NCI-H82 treated with DMSO at 0.1 percent for 48 hours (cell line): ENCODE results near the gene ACTR3C.
"Not testable (repeated sequence)": the region's sequence is repeated elsewhere in the genome, so short reads cannot be mapped to it uniquely, and the experiment has no call there.

Experiments
- DNase-seq: peaks from one replicate; lab custom pipeline; 2025; ENCODE audit not compliant: unreplicated experiment; lab: John Stamatoyannopoulos, UW

Gene ACTR3C

DNA sequence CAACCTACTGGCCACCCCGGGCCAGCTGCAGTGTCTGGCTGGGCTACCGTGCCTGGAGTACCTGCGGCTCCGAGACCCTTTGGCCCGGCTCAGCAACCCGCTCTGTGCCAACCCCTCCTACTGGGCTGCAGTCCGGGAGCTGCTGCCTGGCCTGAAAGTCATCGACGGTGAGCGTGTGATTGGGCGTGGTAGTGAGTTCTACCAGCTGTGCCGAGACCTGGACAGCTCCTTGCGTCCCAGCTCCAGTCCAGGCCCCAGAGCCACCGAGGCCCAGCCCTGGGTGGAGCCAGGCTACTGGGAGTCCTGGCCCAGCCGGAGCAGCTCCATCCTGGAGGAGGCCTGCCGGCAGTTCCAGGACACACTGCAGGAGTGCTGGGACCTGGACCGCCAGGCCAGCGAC lies 13.8 kb upstream of the ACTR3C start:
- DNase-seq, result no peak

DNA sequence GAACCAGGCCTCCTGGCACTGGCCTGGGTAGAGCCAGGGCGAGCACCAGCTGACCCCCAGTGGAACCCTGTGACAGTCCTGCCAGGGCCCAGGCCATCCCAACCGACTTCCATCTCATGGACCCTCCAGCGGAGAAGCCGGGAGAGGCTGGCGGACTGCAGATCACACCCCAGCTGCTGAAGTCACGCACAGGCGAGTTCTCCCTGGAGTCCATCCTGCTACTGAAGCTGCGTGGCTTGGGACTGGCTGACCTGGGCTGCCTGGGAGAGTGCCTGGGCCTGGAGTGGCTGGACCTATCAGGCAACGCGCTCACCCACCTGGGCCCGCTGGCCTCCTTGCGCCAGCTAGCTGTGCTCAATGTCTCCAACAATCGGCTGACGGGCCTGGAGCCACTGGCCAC lies 13.4 kb upstream of the ACTR3C start:
- DNase-seq, result no peak

DNA sequence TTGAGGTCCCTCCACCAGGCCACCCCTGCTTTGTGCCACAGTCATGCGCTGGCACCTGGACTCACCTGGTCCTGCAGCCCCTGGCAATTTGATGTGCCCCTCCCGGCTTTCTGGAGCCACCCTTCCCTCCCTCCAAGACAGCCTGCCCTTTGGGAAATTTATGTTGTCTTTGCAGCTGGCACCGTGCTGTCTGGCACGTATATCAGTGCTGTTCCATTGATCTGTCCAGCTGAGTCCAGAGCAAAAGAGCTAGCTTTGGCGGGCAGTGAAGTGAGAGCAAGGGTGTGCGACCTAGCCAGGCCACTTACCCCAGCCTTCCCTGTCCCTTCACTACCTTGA lies 12.4 kb upstream of the ACTR3C start:
- DNase-seq, result no peak

DNA sequence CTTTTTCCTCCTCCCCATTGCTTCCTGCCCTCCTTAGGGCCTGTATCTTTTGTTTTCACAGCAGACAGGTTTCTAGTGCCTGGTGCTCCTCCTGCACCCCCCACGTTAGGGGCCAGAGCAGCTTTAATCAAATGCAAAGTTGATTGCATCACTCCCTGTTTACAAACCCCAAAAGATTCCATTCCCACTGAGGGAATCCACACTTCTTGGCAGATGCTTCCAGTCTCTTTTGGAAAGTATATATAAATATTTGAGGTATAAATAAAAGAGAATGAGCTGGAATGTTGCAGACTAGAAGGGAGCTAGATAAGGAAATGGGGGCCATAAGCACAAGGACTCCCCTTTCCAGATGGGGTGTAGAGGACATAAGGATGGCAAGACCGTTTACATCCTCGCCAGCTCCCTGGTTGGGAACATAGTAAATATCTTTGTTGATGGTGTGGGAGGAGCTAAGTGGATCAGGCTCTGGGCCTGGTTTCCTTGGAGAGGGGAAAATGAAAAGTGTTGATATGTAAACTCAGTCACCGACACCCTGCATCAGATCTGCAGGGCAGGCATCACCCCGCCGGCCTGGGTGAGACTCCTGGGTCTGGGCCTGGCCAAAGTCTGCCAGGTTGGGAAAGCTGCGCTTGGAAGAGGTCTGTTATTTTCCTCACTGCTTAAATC lies 11.9 kb upstream of the ACTR3C start:
- no peak for DNase-seq

DNA sequence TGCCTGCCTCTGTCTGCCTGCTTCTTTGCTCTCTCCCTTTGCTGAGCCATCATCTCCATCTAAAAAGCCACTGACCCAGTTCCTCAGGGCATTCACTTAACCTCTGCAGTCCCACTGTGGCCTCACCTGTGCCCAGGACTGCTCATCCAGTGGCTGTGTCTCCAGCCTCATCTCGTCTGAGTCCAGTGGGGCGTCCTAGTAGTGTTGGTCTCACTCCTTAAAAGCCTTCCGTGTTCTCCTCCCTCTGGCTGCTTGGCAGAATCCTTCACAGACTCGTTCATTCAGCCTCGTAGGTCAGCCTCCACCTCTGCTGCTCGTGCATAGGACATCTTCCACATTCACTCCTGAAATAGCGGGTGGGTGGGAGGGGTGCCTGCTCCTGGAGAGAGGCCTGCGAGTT lies 10.8 kb upstream of the ACTR3C start:
- DNase-seq, result no peak

DNA sequence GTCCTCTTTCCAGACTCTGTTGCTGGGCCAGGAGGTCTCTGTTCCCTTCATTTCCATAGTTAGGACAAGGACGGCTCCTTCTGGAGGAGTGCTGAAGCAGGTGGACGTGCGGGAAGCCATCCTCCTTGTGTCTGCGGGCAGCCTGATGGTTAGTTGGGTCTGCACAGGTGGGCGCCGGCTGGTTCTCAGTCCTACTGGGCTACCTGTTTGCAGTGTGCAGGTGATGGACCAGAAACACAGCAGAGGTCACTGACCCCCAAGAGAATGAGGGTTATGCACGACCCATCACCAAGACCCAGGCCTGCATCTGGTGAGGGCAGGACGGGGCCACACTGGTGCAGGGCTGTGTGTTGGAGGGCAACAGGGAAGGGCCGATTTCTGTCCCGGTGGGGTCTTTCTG lies 10.3 kb upstream of the ACTR3C start:
- no peak for DNase-seq

DNA sequence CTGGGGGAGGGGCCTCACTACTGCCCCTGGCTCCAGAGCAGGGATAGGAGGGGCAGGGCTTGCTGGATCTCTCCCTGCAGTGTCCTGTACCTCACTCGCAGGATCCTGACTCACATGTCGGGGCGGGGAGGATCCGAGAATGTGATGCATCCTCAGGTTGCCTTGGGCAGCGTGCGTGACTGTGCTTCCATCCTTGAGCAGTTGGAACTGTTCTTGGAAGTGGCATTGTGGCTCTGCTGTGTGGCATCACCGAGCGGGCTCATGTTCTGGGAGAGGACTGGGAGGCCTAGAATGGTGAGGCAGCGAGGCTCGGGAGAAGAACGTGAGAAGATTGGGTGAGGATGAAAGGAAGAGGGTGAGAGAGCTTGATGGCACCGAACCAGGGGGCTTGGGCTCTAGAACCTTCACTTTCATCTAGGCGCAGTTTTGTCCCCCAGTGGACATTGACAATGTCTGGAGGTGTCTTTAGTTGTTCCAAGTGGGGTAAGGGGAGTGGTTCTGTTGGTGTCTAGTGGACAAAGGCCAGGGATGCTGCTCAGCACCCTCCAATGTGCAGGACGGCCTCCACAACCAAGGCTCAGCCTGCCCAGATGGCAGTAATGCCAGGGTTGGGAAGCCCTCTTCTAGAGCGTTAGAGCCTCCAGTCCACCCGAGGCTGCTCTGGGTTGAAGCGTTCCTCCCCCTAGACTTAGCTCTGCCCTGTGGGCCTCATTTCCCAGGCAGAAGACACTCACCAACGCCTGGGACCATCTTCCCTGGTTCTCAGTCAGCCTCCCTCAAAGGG lies 9.7 kb upstream of the ACTR3C start:
- DNase-seq, result no peak

DNA sequence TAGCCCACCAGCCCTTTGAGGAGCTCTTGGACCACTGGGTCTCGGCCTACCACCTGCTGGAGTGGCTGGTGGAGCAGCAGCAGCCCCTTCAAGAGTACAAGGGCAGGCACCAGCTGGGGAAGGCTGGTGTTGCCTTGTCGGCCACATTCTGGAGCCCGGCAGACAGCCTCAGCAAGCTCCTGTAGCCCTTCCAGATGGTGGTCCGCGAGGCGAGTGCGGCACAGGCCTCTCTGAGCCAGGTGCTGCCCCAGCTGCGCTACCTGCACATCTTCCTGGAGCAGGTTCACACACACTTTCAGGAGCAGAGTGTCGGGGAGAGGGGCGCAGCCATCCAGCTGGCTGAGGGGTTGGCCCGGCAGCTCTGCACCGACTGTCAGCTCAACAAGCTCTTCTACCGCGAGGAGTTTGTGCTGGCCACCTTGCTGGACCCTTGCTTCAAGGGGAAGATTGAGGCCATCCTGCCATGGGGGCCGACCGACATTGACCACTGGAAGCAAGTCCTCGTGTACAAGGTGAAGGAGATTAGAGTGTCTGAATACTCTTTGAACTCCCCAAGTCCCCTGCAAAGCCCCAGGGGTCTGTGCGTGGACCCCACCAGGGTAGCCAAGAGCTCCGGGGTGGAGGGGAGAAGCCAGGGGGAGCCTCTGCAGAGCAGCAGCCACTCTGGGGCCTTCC lies 7.0 kb upstream of the ACTR3C start:
- no peak for DNase-seq

DNA sequence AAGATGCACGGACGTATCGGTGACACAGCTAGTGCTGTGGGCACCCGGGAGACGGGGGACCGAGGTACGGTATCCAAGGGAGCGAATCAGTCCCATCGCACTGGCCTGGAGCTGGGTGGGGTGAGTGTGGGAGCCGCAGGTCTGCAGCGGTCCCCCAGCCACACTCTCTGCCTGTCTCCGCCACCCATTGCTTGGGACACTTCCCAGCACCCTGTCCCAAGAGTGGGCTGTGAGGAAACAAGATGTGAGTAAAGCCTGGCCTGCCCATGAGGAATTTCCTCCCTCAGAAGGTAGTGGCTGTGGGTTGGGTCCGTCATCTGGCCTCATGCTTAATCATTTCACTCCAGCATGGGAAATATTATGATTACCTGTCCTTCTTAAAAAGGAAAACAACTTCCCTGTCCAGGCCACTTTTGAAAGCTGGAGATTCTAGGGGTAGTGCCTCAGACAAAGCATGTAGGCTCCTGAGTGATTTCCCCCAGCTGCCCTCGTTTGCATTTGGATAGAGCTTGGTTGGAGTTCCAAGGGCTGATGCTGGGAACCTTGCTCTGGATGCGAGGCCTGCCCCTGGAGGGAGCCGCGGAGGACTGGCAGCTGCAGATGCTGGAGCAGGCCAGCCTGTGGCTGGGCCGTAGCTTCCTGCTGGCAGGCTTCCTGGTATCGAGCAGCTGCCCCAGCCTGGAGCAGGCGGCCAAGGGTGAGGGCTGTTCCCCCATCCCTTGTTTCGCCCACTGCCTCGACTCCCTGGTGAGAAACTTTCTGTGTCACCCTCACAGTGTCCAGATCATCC lies 6.2 kb upstream of the ACTR3C start:
- DNase-seq, result no peak

DNA sequence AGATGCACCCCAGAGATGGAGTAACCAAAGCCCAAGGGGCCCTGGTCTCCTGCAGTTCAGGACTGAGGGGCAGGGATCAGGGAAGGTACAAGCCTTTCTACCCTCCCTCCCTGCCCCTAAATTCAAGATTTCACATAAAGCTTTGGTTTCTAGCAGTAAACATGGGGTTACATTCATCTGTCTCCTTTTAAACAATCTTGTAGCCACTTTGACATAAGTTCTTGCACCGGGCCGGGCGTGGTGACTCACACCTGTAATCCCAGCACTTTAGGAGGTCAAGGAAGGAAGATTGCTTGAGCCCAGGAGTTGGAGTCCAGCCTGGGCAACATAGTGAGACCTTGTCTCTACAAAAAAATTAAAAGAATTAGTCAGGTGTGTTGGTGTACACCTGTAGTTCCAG lies 4.0 kb upstream of the ACTR3C start:
- DNase-seq, result no peak

DNA sequence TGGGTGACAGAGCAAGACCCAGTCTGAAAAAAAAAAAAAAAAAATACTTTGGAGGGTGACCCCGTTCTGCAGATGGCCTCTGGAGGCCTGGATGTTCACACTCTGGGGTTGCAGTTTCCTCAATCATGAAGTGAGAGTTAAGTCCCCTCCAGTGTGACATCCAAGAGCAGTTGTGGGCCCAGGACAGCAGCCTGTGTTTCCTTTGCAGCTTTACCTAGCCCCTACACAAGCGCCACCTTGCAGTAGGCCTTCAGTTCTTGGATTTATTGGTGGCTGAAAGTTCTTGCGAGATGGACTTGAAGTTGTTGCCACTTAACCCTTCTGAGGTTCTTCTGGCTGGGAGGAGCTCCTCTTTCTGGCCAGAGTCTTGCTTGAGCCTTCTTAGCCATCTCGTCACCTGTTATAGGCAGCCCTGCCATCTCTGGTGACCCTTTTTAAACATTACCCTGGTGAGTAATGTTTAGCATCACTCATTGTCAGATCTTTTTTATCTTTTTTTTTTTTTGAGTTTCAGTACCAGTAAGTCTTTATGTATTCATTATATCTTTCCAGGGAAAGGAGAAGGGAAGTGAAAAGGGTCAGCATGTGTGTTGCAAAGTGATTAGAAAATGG lies 3.4 kb upstream of the ACTR3C start:
- DNase-seq, result no peak

DNA sequence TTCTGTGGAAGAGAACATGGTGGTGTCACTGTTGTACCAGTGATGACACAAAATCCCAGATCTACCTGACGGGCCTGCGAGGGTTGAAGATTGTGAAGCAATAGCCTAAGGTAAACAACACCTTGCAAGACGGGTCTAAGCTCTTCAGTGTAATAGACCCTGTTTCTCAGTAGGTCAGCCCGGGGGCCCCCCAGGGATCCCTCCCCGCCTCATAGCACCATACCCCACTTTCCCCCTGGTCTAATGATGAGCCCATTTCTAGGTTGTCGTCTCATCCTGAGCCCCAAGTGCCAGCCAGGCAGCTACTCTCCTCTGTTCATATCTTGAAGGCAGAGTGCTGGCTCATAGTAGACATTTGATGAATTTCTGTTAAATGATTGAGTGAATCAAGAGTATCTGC lies 2.6 kb upstream of the ACTR3C start:
- no peak for DNase-seq

DNA sequence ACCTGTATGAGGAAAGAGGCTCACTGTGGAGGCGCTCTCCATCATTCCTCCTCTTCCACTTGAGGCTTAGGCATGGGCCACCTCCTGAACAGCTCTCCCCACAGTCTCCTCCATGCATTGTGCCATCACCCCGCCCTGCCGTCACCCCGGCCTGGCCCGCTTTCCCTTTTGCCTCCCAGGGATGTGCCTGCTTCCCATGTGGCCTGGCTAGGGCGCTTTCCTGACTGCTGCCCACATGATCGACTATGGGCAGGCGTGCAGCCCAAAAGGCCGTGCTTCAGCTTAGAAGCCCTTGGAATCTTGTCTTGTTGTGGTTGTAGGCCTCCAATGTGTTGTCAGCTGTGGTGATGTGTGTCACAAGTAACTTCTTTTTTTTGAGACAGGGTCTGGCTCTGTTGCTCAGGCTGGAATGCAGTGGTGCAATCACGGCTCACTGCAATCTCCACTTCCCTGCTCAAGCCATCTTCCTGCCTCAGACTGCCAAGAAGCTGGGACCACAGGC lies 1.8 kb upstream of the ACTR3C start:
- DNase-seq, result no peak

DNA sequence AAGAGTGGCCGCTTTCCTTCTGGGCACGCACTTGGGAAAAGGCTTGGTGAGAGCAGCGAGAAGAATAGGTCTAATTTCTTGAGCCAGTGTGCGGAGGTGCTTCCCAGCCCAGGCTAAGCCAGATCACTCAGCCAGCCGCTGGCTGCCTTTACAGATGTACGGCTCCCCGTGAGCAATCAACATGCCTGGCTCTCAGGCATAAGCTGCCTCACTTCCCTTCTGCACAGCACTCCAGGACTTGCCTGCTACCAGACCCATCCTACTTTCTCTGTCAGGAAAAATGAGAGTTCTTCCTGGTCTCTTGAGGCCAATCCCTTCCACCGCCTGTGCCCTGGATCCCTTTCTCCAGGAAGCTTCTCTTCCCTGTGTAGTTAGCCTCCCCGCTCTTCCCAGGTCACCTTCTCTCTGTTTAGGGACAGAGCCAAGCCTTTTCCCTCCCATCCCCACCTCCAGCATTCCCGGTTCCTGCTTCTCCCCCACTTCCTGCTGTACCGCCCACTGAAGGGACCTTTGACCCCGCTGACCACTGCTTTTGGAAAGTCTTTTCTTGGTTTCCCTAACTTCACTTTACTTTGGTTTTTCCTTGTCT lies 1.1 kb upstream of the ACTR3C start:
- DNase-seq, result no peak

DNA sequence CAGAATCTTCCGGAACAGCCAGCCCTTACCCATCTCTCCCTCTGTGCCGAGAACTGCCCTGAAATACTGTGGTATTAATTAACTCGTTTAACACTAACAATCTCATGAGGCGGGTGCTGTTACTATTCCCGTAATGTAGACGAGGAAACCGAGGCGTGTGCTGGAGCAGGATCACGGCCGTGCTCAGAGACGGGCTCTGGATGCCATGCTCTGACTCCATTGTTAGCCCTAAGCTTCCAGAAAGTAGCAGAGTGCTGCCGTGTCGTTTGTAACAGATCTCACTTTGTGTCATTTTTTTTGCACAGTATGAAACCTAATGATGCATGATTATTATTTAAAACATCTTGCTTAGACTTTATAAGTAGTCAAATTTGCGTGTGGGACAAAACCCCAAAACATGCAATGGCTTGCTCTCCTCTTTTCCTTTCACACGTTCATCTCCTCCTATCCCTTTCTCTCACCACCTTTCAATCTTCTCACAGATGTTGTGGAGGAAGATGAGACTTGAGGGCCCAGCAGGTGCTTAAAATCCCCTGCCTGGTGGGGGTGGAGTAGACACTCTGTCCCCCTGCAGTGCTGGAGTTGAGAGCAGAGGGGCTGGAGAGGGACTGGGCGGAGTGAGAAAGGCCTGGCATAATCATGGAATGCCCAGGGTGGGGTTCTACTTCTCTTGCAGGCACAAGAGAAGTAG lies 482 bp upstream of the ACTR3C start:
- DNase-seq, result peak; percentile 3

DNA sequence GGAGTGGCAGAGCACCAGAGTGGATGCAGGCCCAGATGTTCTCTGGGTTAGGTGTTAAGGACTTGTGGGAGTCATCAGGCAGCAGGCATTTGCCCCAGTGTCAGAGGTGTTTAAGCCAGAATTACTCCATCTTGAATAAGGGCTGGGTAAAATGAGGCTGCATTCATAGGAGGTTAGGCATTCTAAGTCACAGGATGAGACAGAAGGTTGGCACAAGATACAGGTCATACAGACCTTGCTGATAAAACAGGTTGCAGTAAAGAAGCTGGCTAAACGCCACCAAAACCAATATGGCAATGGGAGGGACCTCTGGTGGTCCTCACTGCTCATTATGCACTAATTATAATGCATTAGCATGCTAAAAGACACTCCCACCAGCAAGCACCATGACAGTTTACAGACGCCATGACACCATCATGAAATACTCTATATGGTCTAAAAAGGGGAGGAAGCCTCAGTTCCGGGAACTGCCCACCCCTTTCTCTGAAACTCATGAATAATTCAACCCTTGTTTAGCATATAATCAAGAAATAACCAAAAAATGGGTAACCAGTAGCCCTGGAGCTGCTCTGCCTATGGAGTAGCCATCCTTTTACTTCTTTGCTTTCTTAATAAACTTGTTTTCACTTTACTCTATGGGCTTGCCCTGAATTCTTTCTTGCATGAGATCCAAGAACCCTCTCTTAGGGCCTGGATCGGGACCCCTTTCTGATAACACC lies 1.1 kb downstream of the ACTR3C start:
- DNase-seq, result no peak

DNA sequence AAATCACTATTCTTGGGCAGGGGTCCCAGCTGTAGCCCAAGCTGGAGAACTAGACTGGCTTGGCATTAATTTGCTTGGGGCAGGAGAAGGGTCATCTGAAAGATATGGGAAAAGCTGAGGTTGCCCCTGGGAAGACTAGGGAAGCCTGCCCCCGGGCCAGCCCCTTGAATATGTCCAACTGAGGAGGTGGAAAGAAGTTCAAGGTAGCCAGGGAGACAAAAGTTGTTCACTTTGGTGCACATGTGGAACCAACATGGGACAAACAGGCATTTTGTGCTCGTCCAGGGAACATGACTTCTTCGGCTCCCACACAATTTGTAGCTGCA lies 1.6 kb downstream of the ACTR3C start:
- no peak for DNase-seq

DNA sequence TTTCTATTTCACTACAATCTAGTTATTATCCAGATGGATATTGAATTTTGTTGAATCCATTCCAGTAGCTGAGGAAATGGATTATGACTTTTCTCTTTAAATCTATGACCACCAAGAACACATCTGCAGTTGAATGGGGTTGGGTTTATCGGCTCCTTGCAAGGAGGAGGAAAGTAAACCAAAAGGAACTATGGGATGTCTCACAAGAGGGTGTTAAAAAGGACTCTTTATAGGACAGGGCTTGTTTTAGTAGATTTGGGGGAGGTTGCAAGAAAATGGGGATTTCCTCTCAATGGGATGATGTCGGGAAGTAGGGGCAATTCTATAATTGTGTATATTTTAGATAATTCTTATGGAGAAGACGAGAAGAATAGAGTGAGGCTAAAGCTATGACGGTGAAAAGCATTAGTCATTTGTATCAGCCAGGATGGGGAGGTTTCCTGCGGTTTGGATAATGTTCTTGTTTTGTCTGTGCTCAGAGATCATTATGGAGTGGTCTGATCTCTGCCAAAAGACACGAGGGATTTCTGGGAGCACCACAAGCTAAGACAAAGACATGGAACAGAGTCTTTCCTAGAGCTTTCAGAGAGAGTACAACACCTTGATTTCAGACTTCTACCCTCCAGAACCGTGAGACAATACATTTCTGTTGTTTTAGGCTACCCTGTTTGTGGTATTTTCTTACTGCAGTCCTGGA lies 5.4 kb downstream of the ACTR3C start:
- no peak for DNase-seq

DNA sequence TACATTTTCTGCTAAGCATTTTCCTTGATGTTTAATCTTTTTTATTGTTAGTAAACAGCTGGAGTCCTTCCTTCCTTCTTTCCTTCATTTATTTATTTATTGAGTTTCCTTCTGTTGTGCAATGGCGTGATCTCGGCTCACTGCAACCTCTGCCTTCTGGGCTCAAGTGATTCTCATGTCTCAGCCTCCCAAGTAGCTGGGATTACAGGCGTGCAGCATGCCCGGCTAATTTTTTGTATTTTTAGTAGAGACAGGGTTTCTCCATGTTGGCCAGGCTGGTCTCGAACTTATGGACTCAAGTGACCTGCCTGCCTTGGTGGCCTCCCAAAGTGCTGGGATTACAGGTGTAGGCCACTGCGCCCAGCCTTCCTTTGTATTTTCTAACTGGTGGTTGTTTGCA lies 6.4 kb downstream of the ACTR3C start:
- DNase-seq, result not testable (repeated sequence)
